ENCODE data around the gene OLFML2B.
"Not testable (repeated sequence)": the region's sequence is repeated elsewhere in the genome, so short reads cannot be mapped to it uniquely, and the experiment has no call there.

OLFML2B gene

GRCh38 chr1:162023547-162024501 is at the start of gene OLFML2B:
TSS of gene OLFML2B (minus strand) at chr1:162023869. CDS start at chr1:162023430, 439 bp downstream.
- DNase-seq = no peak

- no peak for DNase-seq
These were observed 49.1 kb upstream of the OLFML2B start for GRCh38 chr1:162072740-162073139.

GRCh38 chr1:162070825-162071224 is 47.2 kb upstream of the OLFML2B start:
- DNase-seq = peak in 1 of 2 experiments; percentile 65

GRCh38 chr1:162070094-162070748 is 46.6 kb upstream of the OLFML2B start:
- peak; percentile 50 to 77 for DNase-seq

- peak; percentile 80 to 94 for DNase-seq
These were observed 45.8 kb upstream of the OLFML2B start, which contains the start of gene NOS1AP for GRCh38 chr1:162069334-162070093. TSS of gene NOS1AP (plus strand) at chr1:162069691. CDS start at chr1:162070178, 487 bp downstream.

GRCh38 chr1:162068301-162068700 is 44.6 kb upstream of the OLFML2B start:
- no peak for DNase-seq

GRCh38 chr1:162067466-162067865 is 43.8 kb upstream of the OLFML2B start:
- DNase-seq = no peak

- DNase-seq = not testable (repeated sequence)
These were observed 43.2 kb upstream of the OLFML2B start for GRCh38 chr1:162066836-162067235.

- DNase-seq = no peak
These were observed 41.3 kb upstream of the OLFML2B start for GRCh38 chr1:162065016-162065415.

- peak; percentile 58 to 77 for DNase-seq
These were observed 38.9 kb upstream of the OLFML2B start for GRCh38 chr1:162062542-162063015.

GRCh38 chr1:162060314-162060713 is 36.6 kb upstream of the OLFML2B start:
- no peak for DNase-seq

- no peak for DNase-seq
These were observed 36.1 kb upstream of the OLFML2B start for GRCh38 chr1:162059721-162060120.

- DNase-seq = no peak
These were observed 32.9 kb upstream of the OLFML2B start for GRCh38 chr1:162056579-162056978.

- DNase-seq = peak; percentile 59 to 73
These were observed 32.4 kb upstream of the OLFML2B start for GRCh38 chr1:162056043-162056442.

- no peak for DNase-seq
These were observed 31.4 kb upstream of the OLFML2B start for GRCh38 chr1:162055062-162055461.

- not testable (repeated sequence) for DNase-seq
These were observed 30.3 kb upstream of the OLFML2B start for GRCh38 chr1:162053949-162054348.

- no peak for DNase-seq
These were observed 23.3 kb upstream of the OLFML2B start for GRCh38 chr1:162046921-162047320.

- DNase-seq = no peak
These were observed 18.7 kb upstream of the OLFML2B start for GRCh38 chr1:162042361-162042760.

GRCh38 chr1:162040657-162041056 is 17.0 kb upstream of the OLFML2B start:
- DNase-seq = no peak

GRCh38 chr1:162040001-162040400 is 16.3 kb upstream of the OLFML2B start:
- DNase-seq = no peak

- no peak for DNase-seq
These were observed 15.0 kb upstream of the OLFML2B start for GRCh38 chr1:162038624-162039023.

GRCh38 chr1:162036163-162036562 is 12.5 kb upstream of the OLFML2B start:
- no peak for DNase-seq

- no peak for DNase-seq
These were observed 11.6 kb upstream of the OLFML2B start for GRCh38 chr1:162035241-162035640.

All from NCI-H187 (cell line).